Skeletal muscle tissue (tissue), 4 donors: ENCODE measurements around the gene PPP2R5E. TPM values are rescaled to one million over a fixed set of nuclear protein-coding genes. Genes with fewer than 3 reads are reported as not detected.

Experiments
- H3K27ac ChIP-seq: one replicate; pipeline ENCODE4 v1.7.0; 2013; ENCODE audit warnings: mild to moderate bottlenecking, low read depth, low read length, inconsistent platforms
- H3K27me3 ChIP-seq, 3 donors: one replicate each; pipeline ENCODE4 v1.7.0; 2013; ENCODE audit warnings: low read length in 3 of 3; ENCODE audit not compliant: control insufficient read depth in 3 of 3, insufficient read depth in 3 of 3
- H3K36me3 ChIP-seq, 3 donors: one replicate each; pipeline ENCODE4 v1.7.0; 2013; ENCODE audit warnings: low read length in 3 of 3; ENCODE audit not compliant: control insufficient read depth in 3 of 3, insufficient read depth in 3 of 3
- H3K4me1 ChIP-seq, 3 donors: one replicate each; pipeline ENCODE4 v1.7.0; 2013; ENCODE audit warnings: low read length in 3 of 3, mild to moderate bottlenecking in 3 of 3; ENCODE audit not compliant: control insufficient read depth in 3 of 3, insufficient read depth in 3 of 3
- H3K4me3 ChIP-seq, 3 donors: one replicate each; pipeline ENCODE4 v1.7.0; 2013; ENCODE audit warnings: low read length in 3 of 3
- H3K9ac ChIP-seq, 3 donors: one replicate each; pipeline ENCODE4 v1.7.0; 2013; ENCODE audit warnings: low read length in 3 of 3, mild to moderate bottlenecking in 3 of 3, moderate library complexity in 2 of 3, low read depth in 1 of 3
- H3K9me3 ChIP-seq, 3 donors: one replicate each; pipeline ENCODE4 v1.7.0; 2013; ENCODE audit warnings: low read length in 3 of 3; ENCODE audit not compliant: control insufficient read depth in 3 of 3
- total RNA-seq: library from RNA; depleted of rRNA; stranded (reverse); fragments of >200 nt; gene quantifications from one replicate; pipeline ENCODE4 v1.2.3, GENCODE V29; 2014
- donor health status: Osteomylitis.

The PPP2R5E gene
- total RNA-seq, 1 donor from 2014 or later, result 11.0 TPM

- Histone ChIP-seq H3K4me1 (peaks cover 7 to 13% (median 9%) of the 10 kb centered on the region in 3 donors), H3K27ac (no peak overlapping the region), H3K36me3 (no peaks in the 10 kb centered on the region), H3K4me3 (no peak overlapping the region), H3K9me3 (no peaks in the 10 kb centered on the region), H3K9ac (no peak overlapping the region), H3K27me3 (no peaks in the 10 kb centered on the region)
Observed at GRCh38 chr14:63443361-63443760, 99.8 kb downstream of the PPP2R5E start.

DNA sequence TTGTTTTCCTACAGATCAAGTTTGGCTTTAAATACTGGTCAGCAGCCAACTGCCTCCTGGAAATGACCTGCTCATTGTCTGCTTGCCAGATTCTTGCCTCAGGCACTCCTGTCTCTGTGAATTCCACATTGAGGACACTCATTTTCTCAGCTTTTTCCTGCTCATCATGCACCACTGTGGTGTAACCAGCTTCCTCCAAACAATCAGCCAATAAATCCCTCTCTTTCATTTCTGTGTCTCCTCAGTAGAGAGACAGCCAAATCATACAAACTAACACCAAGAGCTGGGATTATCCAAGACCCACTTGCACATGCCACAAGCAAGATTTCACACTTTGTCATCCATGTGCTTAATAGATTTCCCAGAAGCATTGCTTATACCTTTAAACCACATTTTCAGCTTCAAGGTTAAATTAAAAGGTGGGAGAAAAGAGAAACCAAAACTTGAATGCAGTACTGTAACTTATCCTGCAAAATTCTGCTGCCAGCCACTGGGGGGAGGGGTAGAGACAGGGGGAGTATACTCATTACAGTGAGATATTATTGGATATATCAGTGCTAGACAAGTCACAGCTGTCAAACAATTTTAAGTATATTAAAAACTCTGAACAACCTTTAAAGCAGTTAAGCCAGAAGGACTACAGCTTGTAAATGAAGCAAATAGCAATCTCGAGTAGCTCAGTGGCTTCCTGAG, 105.0 kb downstream of the PPP2R5E start:
- H3K4me1 ChIP-seq, result peaks cover 40 to 48% (median 47%) of the 10 kb centered on the region in 3 donors
- H3K9ac ChIP-seq, result peak overlapping the region; percentile 9 to 66 (median 46)
- H3K27ac ChIP-seq, result peak overlapping the region; percentile 84
- H3K4me3 ChIP-seq, result peak overlapping the region; percentile 39 to 61 (median 52)
- no peaks in the 10 kb centered on the region for H3K27me3 ChIP-seq
- H3K36me3 ChIP-seq, result no peaks in the 10 kb centered on the region
- H3K9me3 ChIP-seq, result no peaks in the 10 kb centered on the region

- Histone ChIP-seq H3K4me1 (peaks cover 40 to 51% (median 51%) of the 10 kb centered on the region in 3 donors), H3K27ac (peak overlapping the region; percentile 84)
Observed at GRCh38 chr14:63436286-63437098, 106.7 kb downstream of the PPP2R5E start.

DNA sequence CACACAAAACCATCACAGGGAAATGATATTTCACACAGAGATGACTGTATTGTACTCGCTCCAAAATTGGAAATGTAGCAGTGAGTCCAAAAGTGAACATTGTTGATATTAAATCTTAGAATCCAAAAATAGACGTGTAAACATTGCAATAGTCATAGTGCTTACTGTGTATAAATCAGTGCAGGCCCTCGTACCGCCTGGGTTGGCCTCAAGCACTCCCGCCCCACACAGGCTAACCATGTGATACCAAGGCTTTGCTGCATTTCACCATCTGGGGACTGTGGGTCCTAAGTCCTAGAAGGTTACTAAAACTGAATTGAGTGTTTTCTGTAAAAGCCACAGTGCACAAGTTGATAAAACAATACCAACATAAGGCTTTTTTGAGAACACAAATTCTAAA, 107.3 kb downstream of the PPP2R5E start:
- H3K9me3 ChIP-seq, result no peaks in the 10 kb centered on the region
- H3K27ac ChIP-seq, result peak overlapping the region; percentile 84
- H3K36me3 ChIP-seq, result no peaks in the 10 kb centered on the region
- H3K4me3 ChIP-seq, result peak overlapping the region in 2 of 3 donors; percentile 19 to 46
- H3K4me1 ChIP-seq, result peaks cover 40 to 51% (median 51%) of the 10 kb centered on the region in 3 donors
- H3K9ac ChIP-seq, result peak overlapping the region in 2 of 3 donors; percentile 25 to 51
- no peaks in the 10 kb centered on the region for H3K27me3 ChIP-seq

More at GRCh38 chr14:63436286-63437098, 106.7 kb downstream of the PPP2R5E start:
- H3K9ac ChIP-seq, result peak overlapping the region in 1 of 3 donors; percentile 51
- H3K4me3 ChIP-seq, result peak overlapping the region; percentile 19 to 44 (median 25)
- H3K9me3 ChIP-seq, result no peaks in the 10 kb centered on the region
- no peaks in the 10 kb centered on the region for H3K36me3 ChIP-seq
- H3K27me3 ChIP-seq, result no peaks in the 10 kb centered on the region

DNA sequence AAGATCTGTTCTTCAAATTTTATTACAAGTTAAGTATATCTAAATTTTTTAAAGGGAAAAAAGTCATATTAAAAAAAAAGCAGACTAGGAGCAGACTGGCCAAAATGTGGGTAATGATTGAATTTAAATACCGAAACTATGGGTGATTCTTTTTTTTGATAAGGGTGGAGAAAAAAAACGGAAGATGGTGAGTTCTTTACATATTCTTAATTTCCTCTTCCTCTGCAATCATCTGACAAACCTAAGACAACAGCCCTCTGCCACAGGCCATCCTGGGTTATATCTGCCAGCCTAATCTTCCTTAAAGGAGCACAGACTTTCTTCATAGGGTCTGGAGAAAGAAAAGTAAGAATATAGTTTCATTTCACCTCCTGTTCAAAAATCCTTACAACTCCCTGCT, 108.0 kb downstream of the PPP2R5E start:
- H3K4me3 ChIP-seq, result peak overlapping the region in 1 of 3 donors; percentile 46
- no peaks in the 10 kb centered on the region for H3K9me3 ChIP-seq
- peak overlapping the region; percentile 84 for H3K27ac ChIP-seq
- no peaks in the 10 kb centered on the region for H3K36me3 ChIP-seq
- peaks cover 40 to 51% (median 51%) of the 10 kb centered on the region in 3 donors for H3K4me1 ChIP-seq
- H3K9ac ChIP-seq, result peak overlapping the region in 2 of 3 donors; percentile 25 to 51
- no peaks in the 10 kb centered on the region for H3K27me3 ChIP-seq

DNA sequence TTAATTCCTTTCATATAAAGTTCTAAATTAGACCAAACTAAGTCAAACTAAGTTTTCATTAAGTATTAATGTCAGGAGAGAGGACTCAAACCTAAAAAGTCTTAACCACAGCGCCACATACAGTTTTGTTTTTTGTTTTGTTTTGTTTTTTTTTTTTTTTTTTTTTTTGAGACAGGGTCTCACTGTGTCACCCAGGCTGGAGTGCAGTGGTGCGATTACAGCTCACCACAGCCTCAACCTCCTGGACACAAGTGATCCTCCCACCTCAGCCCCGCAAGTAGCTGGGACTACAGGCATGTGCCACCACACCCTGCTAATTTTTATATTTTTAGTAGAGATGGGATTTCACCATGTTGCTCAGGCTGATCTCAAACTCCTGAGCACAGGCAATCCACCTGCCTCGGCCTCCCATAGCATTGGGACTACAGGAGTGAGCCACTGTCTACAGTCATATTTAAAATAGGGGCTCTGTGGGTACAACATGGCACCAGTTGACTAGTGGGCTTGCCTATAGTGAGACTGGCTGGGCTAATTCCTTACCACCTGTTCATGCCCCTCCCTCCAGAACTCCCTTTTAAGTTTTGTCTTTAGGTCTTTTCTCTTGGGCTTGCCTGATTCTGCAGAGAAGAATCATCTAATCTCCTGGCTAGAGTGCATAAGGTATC, 110.2 kb downstream of the PPP2R5E start:
- Histone ChIP-seq H3K4me1 (peaks cover 30 to 40% (median 39%) of the 10 kb centered on the region in 3 donors), H3K36me3 (no peaks in the 10 kb centered on the region), H3K9ac (no peak overlapping the region), H3K27ac (no peak overlapping the region), H3K4me3 (no peak overlapping the region), H3K27me3 (no peaks in the 10 kb centered on the region), H3K9me3 (no peaks in the 10 kb centered on the region)

GRCh38 chr14:63432228-63432627, 110.9 kb downstream of the PPP2R5E start:
- H3K4me1 ChIP-seq, result peaks cover 22 to 32% (median 31%) of the 10 kb centered on the region in 3 donors

DNA sequence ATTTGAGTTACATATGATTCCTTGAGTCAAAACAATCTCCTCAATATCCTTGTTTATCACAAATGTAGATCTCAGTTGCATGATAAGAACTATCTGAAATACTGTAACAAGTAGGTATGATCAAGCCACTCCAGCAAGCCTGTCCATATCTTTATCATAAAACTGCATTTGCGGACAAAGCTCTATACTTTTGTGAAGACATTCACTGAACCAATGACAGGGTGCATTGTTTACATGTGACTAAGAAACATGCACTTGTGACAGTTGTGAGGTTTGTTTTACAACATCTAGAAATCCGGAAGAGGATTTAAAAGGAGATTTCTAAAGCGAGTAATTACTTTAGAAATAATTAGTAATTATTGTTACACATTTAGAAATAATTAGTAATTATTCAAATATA, 111.7 kb downstream of the PPP2R5E start:
- H3K9ac ChIP-seq, result no peak overlapping the region
- peaks cover 15 to 25% (median 24%) of the 10 kb centered on the region in 3 donors for H3K4me1 ChIP-seq
- no peaks in the 10 kb centered on the region for H3K9me3 ChIP-seq
- H3K36me3 ChIP-seq, result no peaks in the 10 kb centered on the region
- no peaks in the 10 kb centered on the region for H3K27me3 ChIP-seq
- H3K27ac ChIP-seq, result no peak overlapping the region
- H3K4me3 ChIP-seq, result no peak overlapping the region

More at GRCh38 chr14:63432228-63432627, 110.9 kb downstream of the PPP2R5E start:
- no peak overlapping the region for H3K4me3 ChIP-seq
- H3K9ac ChIP-seq, result no peak overlapping the region
- no peaks in the 10 kb centered on the region for H3K27me3 ChIP-seq
- no peaks in the 10 kb centered on the region for H3K36me3 ChIP-seq
- H3K27ac ChIP-seq, result no peak overlapping the region
- H3K9me3 ChIP-seq, result no peaks in the 10 kb centered on the region

DNA sequence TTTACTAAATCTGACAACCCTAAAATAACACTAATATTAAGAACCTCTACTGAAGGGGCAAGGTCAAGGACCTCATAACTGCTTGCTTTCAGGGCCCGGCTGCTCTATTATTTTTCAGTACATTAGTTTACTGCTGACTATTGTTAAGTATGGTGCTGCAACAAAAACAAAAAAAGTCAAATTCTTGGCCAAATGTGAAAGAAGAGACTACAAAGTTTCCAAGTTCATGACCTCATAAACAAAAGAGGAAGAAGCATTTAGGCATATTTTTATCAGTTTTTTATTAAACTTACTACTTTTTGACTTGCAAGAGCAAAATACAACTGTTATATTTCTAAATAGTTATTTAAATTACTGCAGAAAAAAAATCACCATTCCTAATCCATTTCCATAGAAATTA, 114.7 kb downstream of the PPP2R5E start:
- H3K4me3 ChIP-seq, result no peak overlapping the region
- no peaks in the 10 kb centered on the region for H3K36me3 ChIP-seq
- peaks cover 0 to 10% (median 9%) of the 10 kb centered on the region in 3 donors for H3K4me1 ChIP-seq
- no peaks in the 10 kb centered on the region for H3K27me3 ChIP-seq
- H3K27ac ChIP-seq, result no peak overlapping the region
- H3K9ac ChIP-seq, result no peak overlapping the region
- H3K9me3 ChIP-seq, result no peaks in the 10 kb centered on the region
